Activated T-cell treated with anti-CD3 and anti-CD28 coated beads for 48 hours (primary cell): ENCODE measurements around the gene ATF2.

ENCODE experiments used
- DNase-seq: peaks from one replicate; pipeline ENCODE4 v3.0.0-alpha.2; 2020; ENCODE audit warnings: low read depth

ATF2 gene

GRCh38 chr2:175080479-175080878 lies 87.5 kb downstream of the ATF2 start:
- DNase-seq, result no peak

GRCh38 chr2:175076272-175076671 lies 91.7 kb downstream of the ATF2 start:
- DNase-seq, result no peak

GRCh38 chr2:175074478-175074877 lies 93.5 kb downstream of the ATF2 start:
- no peak for DNase-seq

- no peak for DNase-seq
These were observed 99.5 kb downstream of the ATF2 start for GRCh38 chr2:175068534-175068933.

- DNase-seq, result no peak
These were observed 101.6 kb downstream of the ATF2 start for GRCh38 chr2:175066411-175066810.

GRCh38 chr2:175064797-175065196 lies 103.2 kb downstream of the ATF2 start:
- DNase-seq, result no peak

GRCh38 chr2:175063741-175064140 lies 104.3 kb downstream of the ATF2 start:
- DNase-seq, result no peak

GRCh38 chr2:175062787-175063585 lies 105.0 kb downstream of the ATF2 start:
- DNase-seq, result no peak

GRCh38 chr2:175057078-175057685 lies 110.8 kb downstream of the ATF2 start:
- DNase-seq, result no peak

GRCh38 chr2:175055993-175056392 lies 112.0 kb downstream of the ATF2 start:
- DNase-seq, result no peak

GRCh38 chr2:175054340-175054739 lies 113.7 kb downstream of the ATF2 start:
- no peak for DNase-seq

- no peak for DNase-seq
These were observed 118.3 kb downstream of the ATF2 start for GRCh38 chr2:175049661-175050060.

GRCh38 chr2:175048275-175048674 lies 119.7 kb downstream of the ATF2 start:
- DNase-seq, result no peak

- DNase-seq, result no peak
These were observed 128.5 kb downstream of the ATF2 start for GRCh38 chr2:175039490-175039889.

GRCh38 chr2:175039031-175039430 lies 129.0 kb downstream of the ATF2 start:
- DNase-seq, result no peak

GRCh38 chr2:175037941-175038340 lies 130.1 kb downstream of the ATF2 start:
- no peak for DNase-seq

GRCh38 chr2:175036582-175037018 lies 131.4 kb downstream of the ATF2 start:
- no peak for DNase-seq

- DNase-seq, result no peak
These were observed 132.2 kb downstream of the ATF2 start for GRCh38 chr2:175035806-175036205.

GRCh38 chr2:175034716-175035115 lies 133.3 kb downstream of the ATF2 start:
- no peak for DNase-seq

- DNase-seq, result no peak
These were observed 137.4 kb downstream of the ATF2 start for GRCh38 chr2:175030380-175031271.

GRCh38 chr2:175027755-175028154 lies 140.2 kb downstream of the ATF2 start:
- DNase-seq, result no peak

- DNase-seq, result no peak
These were observed 141.6 kb downstream of the ATF2 start for GRCh38 chr2:175026385-175026784.

- no peak for DNase-seq
These were observed 142.1 kb downstream of the ATF2 start for GRCh38 chr2:175025946-175026345.
